Parathyroid adenoma (tissue), 2 donors: ENCODE measurements around the gene PRSS1.

Experiments
- H2AFZ ChIP-seq: fragments of 300-600 bp; sonication (generic); one replicate; pipeline ENCODE4 v1.7.0; 2017; ENCODE audit warnings: antibody characterized with exemption, mild to moderate bottlenecking
- H3K27ac ChIP-seq: fragments of 300-600 bp; sonication (generic); one replicate; pipeline ENCODE4 v1.7.0; 2017
- H3K27me3 ChIP-seq: fragments of 300-600 bp; sonication (generic); one replicate; pipeline ENCODE4 v1.7.0; 2017; ENCODE audit warnings: low read length; ENCODE audit not compliant: control insufficient read depth, insufficient read depth
- H3K36me3 ChIP-seq: fragments of 300-600 bp; sonication (generic); one replicate; pipeline ENCODE4 v1.7.0; 2017; ENCODE audit warnings: low read length; ENCODE audit not compliant: control insufficient read depth, insufficient read depth
- H3K4me1 ChIP-seq: fragments of 300-600 bp; sonication (generic); one replicate; pipeline ENCODE4 v1.7.0; 2017; ENCODE audit warnings: control low read depth
- H3K4me2 ChIP-seq: fragments of 300-600 bp; sonication (generic); one replicate; pipeline ENCODE4 v1.7.0; 2017; ENCODE audit warnings: low read length
- H3K4me3 ChIP-seq: fragments of 300-600 bp; sonication (generic); one replicate; pipeline ENCODE4 v1.7.0; 2017; ENCODE audit warnings: low read depth, low read length
- H3K79me2 ChIP-seq: fragments of 300-600 bp; sonication (generic); one replicate; pipeline ENCODE4 v1.7.0; 2017; ENCODE audit warnings: control low read depth
- H3K9ac ChIP-seq: fragments of 300-600 bp; sonication (generic); one replicate; pipeline ENCODE4 v1.7.0; 2017; ENCODE audit warnings: mild to moderate bottlenecking
- H3K9me3 ChIP-seq: fragments of 300-600 bp; sonication (generic); one replicate; pipeline ENCODE4 v1.7.0; 2017; ENCODE audit warnings: low read length; ENCODE audit not compliant: control insufficient read depth
- CTCF ChIP-seq: fragments of 300-600 bp; sonication (generic); IDR thresholded peaks from one replicate; pipeline ENCODE4 v1.7.0; 2017; ENCODE audit warnings: antibody characterized with exemption, mild to moderate bottlenecking
- donor health status: primary hyperparathyroidism.

Gene PRSS1

GRCh38 chr7:142711196-142711595 lies 38.1 kb upstream of the PRSS1 start:
- no peaks in the 10 kb centered on the region for H3K4me1 ChIP-seq
- TF ChIP-seq CTCF: no peak
- H3K36me3 ChIP-seq: no peaks in the 10 kb centered on the region
- no peak overlapping the region for H3K27ac ChIP-seq
- H3K4me3 ChIP-seq: no peak overlapping the region
- H3K4me2 ChIP-seq: no peak overlapping the region
- no peaks in the 10 kb centered on the region for H3K9me3 ChIP-seq
- no peak overlapping the region for H3K9ac ChIP-seq
- H2AFZ ChIP-seq: no peak overlapping the region
- H3K27me3 ChIP-seq: no peaks in the 10 kb centered on the region
- H3K79me2 ChIP-seq: no peaks in the 10 kb centered on the region

DNA sequence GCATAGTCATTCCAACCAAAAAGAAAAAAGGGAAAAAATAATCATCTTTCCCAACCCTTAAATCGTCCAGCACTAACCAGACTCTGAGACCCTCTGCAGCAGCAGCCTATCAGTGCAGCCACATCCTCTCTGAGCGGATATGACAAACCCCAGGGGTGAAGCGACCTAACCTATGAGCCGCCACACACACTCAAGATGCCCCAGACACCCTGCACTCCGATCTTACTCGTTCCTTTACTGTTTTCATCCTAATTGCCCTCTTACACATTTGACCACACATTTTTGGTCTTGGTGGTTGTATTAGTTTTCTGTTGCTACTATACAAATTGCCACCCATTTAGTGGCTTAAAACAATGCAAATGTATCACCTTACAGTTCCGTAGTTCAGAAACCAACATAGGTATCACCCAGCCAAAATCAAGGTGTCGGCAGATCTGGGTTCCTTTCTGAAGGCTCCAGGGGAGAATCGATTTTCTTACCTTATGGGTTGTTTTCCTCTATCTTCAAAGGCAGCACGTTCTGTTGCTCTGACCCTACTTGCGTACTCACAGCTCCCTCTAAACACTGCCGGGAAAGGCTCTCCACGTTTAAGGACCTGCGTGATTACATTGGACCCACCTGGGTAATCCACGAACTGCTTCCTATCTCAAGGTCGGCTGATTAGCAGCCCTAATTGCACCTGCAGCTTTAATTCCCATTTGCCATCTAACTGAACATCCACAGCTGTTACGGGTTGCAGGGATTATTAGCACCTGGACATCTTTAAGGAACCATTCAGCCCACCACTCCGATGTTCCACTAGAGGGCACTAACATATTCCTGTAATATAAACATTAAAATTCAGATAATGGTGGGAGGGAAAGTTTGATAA lies 37.3 kb upstream of the PRSS1 start:
- Histone ChIP-seq H2AFZ (no peak overlapping the region), H3K4me3 (no peak overlapping the region), H3K4me1 (no peaks in the 10 kb centered on the region), H3K27ac (no peak overlapping the region), H3K4me2 (no peak overlapping the region), H3K9me3 (no peaks in the 10 kb centered on the region), H3K36me3 (no peaks in the 10 kb centered on the region), H3K9ac (no peak overlapping the region), H3K27me3 (no peaks in the 10 kb centered on the region), H3K79me2 (no peaks in the 10 kb centered on the region)
- TF ChIP-seq CTCF: peak; percentile 50

DNA sequence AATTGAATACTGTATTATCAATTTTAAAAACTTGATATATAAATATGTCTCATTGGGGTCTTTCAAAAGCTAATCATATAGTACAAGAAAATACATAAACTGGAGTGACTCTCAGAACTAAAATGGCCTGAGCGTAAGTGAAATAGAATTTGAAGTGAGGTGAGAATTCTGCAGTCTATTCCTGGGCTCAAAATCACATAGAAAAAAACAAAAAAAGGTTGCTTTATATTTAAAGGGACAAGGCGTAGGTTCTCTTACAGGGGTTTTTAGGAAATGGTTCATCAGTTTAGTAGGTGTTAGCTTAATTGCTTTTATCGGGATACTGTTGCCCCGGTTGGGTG lies 36.7 kb upstream of the PRSS1 start:
- no peaks in the 10 kb centered on the region for H3K27me3 ChIP-seq
- H3K36me3 ChIP-seq: no peaks in the 10 kb centered on the region
- TF ChIP-seq CTCF: no peak
- H3K4me3 ChIP-seq: no peak overlapping the region
- no peaks in the 10 kb centered on the region for H3K9me3 ChIP-seq
- no peak overlapping the region for H2AFZ ChIP-seq
- H3K4me1 ChIP-seq: no peaks in the 10 kb centered on the region
- no peaks in the 10 kb centered on the region for H3K79me2 ChIP-seq
- H3K4me2 ChIP-seq: no peak overlapping the region
- H3K27ac ChIP-seq: no peak overlapping the region
- no peak overlapping the region for H3K9ac ChIP-seq

DNA sequence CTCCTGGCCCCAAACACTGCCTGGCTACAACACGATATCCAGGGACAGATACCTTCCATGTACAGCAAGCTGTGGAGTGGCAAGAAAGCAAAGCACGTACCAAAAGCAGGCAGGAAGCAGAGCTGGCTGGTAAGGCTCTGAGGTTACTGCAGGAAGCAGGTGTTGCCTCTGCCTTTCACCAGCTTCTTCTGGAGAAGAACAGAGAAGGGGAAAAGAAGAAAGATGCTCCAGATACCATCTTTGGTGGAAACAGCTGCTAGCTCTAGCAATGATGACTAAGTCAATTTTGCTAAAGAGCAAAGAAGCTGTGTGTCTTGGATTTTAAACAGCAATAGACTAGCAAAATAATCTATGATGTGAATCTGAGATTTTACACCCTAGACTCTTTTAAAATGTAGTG lies 34.9 kb upstream of the PRSS1 start:
- Histone ChIP-seq H3K4me3 (no peak overlapping the region), H3K36me3 (no peaks in the 10 kb centered on the region), H3K4me2 (no peak overlapping the region), H3K4me1 (no peaks in the 10 kb centered on the region), H2AFZ (no peak overlapping the region), H3K9me3 (no peaks in the 10 kb centered on the region), H3K9ac (no peak overlapping the region), H3K27ac (no peak overlapping the region), H3K79me2 (no peaks in the 10 kb centered on the region), H3K27me3 (no peaks in the 10 kb centered on the region)
- no peak for TF ChIP-seq CTCF

DNA sequence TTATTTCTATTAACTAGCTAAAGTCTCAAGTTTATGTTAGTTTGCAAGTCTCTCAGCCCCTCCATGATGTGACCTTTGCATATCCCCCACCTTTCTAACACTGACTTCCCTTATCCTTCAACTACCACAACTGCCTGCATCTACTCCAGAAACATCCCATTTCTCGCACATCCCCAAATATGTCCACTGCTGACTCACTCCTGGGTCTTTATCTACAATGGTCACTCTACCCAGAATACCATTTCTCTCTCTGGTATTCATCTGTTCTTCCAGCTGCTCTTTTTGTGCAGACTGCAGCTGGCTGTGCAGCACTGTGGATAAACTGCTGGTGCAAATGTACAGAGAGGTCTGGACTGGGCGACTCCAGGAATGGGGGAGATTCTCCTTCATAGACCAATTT lies 32.7 kb upstream of the PRSS1 start:
- Histone ChIP-seq H2AFZ (no peak overlapping the region), H3K9me3 (no peaks in the 10 kb centered on the region), H3K79me2 (no peaks in the 10 kb centered on the region), H3K36me3 (no peaks in the 10 kb centered on the region), H3K27me3 (no peaks in the 10 kb centered on the region), H3K4me1 (no peaks in the 10 kb centered on the region), H3K4me2 (no peak overlapping the region), H3K9ac (no peak overlapping the region), H3K4me3 (no peak overlapping the region), H3K27ac (no peak overlapping the region)
- TF ChIP-seq CTCF: no peak
